Natural killer cell (primary cell): ENCODE results near the gene SYNDIG1. TPM values are rescaled to one million over a fixed set of nuclear protein-coding genes. Genes with fewer than 3 reads are reported as not detected.

Experiments
- ATAC-seq, 3 donors: fragments of 150-1000 bp in 2 of 3; fragments of 200-7000 bp in 1 of 3; cut with Tn5 transposase; 1 replicate in 1 of 3; 2 replicates in 2 of 3; pipeline ENCODE4 v1.10.0; 2021; ENCODE audit warnings: mild to moderate bottlenecking in 2 of 3, moderate library complexity in 2 of 3
- DNase-seq, 2 donors: peaks; one replicate each; pipeline versions ENCODE4 v3.0.0 to v3.0.0-alpha.2; 2013 to 2021; ENCODE audit warnings: mixed read lengths in 1 of 2
- H3K27ac ChIP-seq: one replicate; pipeline ENCODE4 v1.5.1; 2013; ENCODE audit warnings: mild to moderate bottlenecking, low read length
- H3K27me3 ChIP-seq: one replicate; pipeline ENCODE4 v1.6.1; 2013; ENCODE audit warnings: low read length; ENCODE audit not compliant: control insufficient read depth, insufficient read depth
- H3K36me3 ChIP-seq: one replicate; pipeline ENCODE4 v1.6.1; 2013; ENCODE audit warnings: low read length; ENCODE audit not compliant: control insufficient read depth, insufficient read depth
- H3K4me1 ChIP-seq: one replicate; pipeline ENCODE4 v1.6.1; 2013; ENCODE audit warnings: low read length; ENCODE audit not compliant: control insufficient read depth, insufficient read depth
- H3K4me3 ChIP-seq: one replicate; pipeline ENCODE4 v1.5.1; 2013; ENCODE audit warnings: low read length
- H3K9me3 ChIP-seq: one replicate; pipeline ENCODE4 v1.6.1; 2013; ENCODE audit warnings: low read length; ENCODE audit not compliant: control insufficient read depth, insufficient read depth
- H3K27ac Mint-ChIP-seq, 2 donors: one replicate each; pipeline ENCODE4 v1.8.0; 2022; ENCODE audit warnings: mild to moderate bottlenecking in 2 of 2, mixed read lengths in 2 of 2, moderate library complexity in 1 of 2
- H3K27me3 Mint-ChIP-seq, 2 donors: one replicate each; pipeline ENCODE4 v1.8.0; 2022; ENCODE audit warnings: low read depth in 2 of 2, mixed read lengths in 2 of 2
- H3K36me3 Mint-ChIP-seq: one replicate; pipeline ENCODE4 v1.8.0; 2022; ENCODE audit warnings: mixed read lengths
- H3K4me1 Mint-ChIP-seq, 2 donors: one replicate each; pipeline ENCODE4 v1.8.0; 2022; ENCODE audit warnings: mixed read lengths in 2 of 2
- H3K4me3 Mint-ChIP-seq: one replicate; pipeline ENCODE4 v1.8.0; 2022; ENCODE audit warnings: mild to moderate bottlenecking, moderate library complexity, mixed read lengths
- H3K9me3 Mint-ChIP-seq, 2 donors: one replicate each; pipeline ENCODE4 v1.8.0; 2022; ENCODE audit warnings: mixed read lengths in 2 of 2
- CTCF ChIP-seq: fragments of 200-600 bp; IDR thresholded peaks from one replicate; pipeline ENCODE4 v1.8.0; 2022; ENCODE audit warnings: antibody characterized with exemption
- WGBS: methylation state at CpG from one replicate; pipeline ENCODE4 v1.1.7; 2013; ENCODE audit warnings: missing lambda C conversion rate; ENCODE audit not compliant: insufficient coverage; 5-methylcytosine and 5-hydroxymethylcytosine counted together
- intact Hi-C: fragments of 100-400 bp; cut with micrococcal nuclease; formaldehyde crosslinking; loops from one replicate; pipeline ENCODE4 v1.14.2; 2022
- total RNA-seq, 4 donors: library from RNA; stranded (reverse); fragments of 120-200 nt in 1 of 4; gene quantifications; one replicate each; pipeline versions ENCODE4 v1.2.3 to v1.2.4, GENCODE V29; 2013 to 2022

The SYNDIG1 gene
- total RNA-seq, 3 donors from 2014 or later (not counting 1 experiment from before 2014, with no cell fraction given): not detected

- Mint-ChIP-seq H3K4me1 (no peaks in the 10 kb centered on the region), H3K27me3 (no peaks in the 10 kb centered on the region), H3K4me3 (no peak overlapping the region), H3K27ac (no peak overlapping the region), H3K9me3 (no peaks in the 10 kb centered on the region), H3K36me3 (no peaks in the 10 kb centered on the region)
- Histone ChIP-seq H3K27ac (no peak overlapping the region), H3K9me3 (no peaks in the 10 kb centered on the region), H3K36me3 (no peaks in the 10 kb centered on the region), H3K4me1 (no peaks in the 10 kb centered on the region), H3K4me3 (no peak overlapping the region), H3K27me3 (no peaks in the 10 kb centered on the region)
- no peak for ATAC-seq
- intact Hi-C loops: no loop called here
- no peak for TF ChIP-seq CTCF
- WGBS: 90% methylated on average over 4 of the region's 4 CpGs
- no peak for DNase-seq
These were observed 23.8 kb downstream of the SYNDIG1 start for GRCh38 chr20:24493181-24493580.

GRCh38 chr20:24493661-24494459, 24.4 kb downstream of the SYNDIG1 start:
- 90% methylated on average over 23 of the region's 23 CpGs for WGBS
- Mint-ChIP-seq H3K27me3 (peaks cover 0 to 2% of the 10 kb centered on the region in 2 donors), H3K4me3 (no peak overlapping the region), H3K27ac (no peak overlapping the region), H3K36me3 (no peaks in the 10 kb centered on the region), H3K9me3 (no peaks in the 10 kb centered on the region), H3K4me1 (no peaks in the 10 kb centered on the region)
- H3K9me3 ChIP-seq: no peaks in the 10 kb centered on the region
- H3K27me3 ChIP-seq: no peaks in the 10 kb centered on the region
- no peak overlapping the region for H3K27ac ChIP-seq
- TF ChIP-seq CTCF: no peak
- no peak overlapping the region for H3K4me3 ChIP-seq
- no peaks in the 10 kb centered on the region for H3K4me1 ChIP-seq
- ATAC-seq (no peak), DNase-seq (no peak)
- intact Hi-C loops: no loop called here
- H3K36me3 ChIP-seq: no peaks in the 10 kb centered on the region

- 90% methylated on average over 7 of the region's 7 CpGs for WGBS
These were observed 25.1 kb downstream of the SYNDIG1 start for GRCh38 chr20:24494460-24494920.

More at GRCh38 chr20:24494460-24494920, 25.1 kb downstream of the SYNDIG1 start:
- no peaks in the 10 kb centered on the region for H3K9me3 ChIP-seq
- H3K9me3 Mint-ChIP-seq: no peaks in the 10 kb centered on the region
- no peaks in the 10 kb centered on the region for H3K27me3 ChIP-seq
- H3K27ac ChIP-seq: no peak overlapping the region
- H3K36me3 ChIP-seq: no peaks in the 10 kb centered on the region
- H3K27me3 Mint-ChIP-seq: peaks cover 0 to 2% of the 10 kb centered on the region in 2 donors
- no peak overlapping the region for H3K4me3 ChIP-seq
- DNase-seq: no peak
- H3K4me1 ChIP-seq: no peaks in the 10 kb centered on the region
- no peaks in the 10 kb centered on the region for H3K4me1 Mint-ChIP-seq
- no peaks in the 10 kb centered on the region for H3K36me3 Mint-ChIP-seq
- no peak overlapping the region for H3K27ac Mint-ChIP-seq
- intact Hi-C loops: no loop called here
- no peak for TF ChIP-seq CTCF
- no peak overlapping the region for H3K4me3 Mint-ChIP-seq
- no peak for ATAC-seq
